Transverse colon (tissue), 4 donors: ENCODE data around the gene PRKCB. TPM values are rescaled to one million over a fixed set of nuclear protein-coding genes. Genes with fewer than 3 reads are reported as not detected.
"Not testable (repeated sequence)": the region's sequence is repeated elsewhere in the genome, so short reads cannot be mapped to it uniquely, and the experiment has no call there.

ENCODE experiments used
- DNase-seq: peaks from one replicate; pipeline ENCODE4 v3.0.0-alpha.2; 2019
- H3K27ac ChIP-seq, 4 donors: fragments of 200-600 bp; sonication (generic); 2 replicates each; pipeline ENCODE4 v1.5.1; 2016 to 2018; ENCODE audit warnings: inconsistent platforms in 4 of 4
- H3K27me3 ChIP-seq: fragments of 200-600 bp; sonication (generic); 2 replicates; pipeline ENCODE4 v1.5.1; 2017; ENCODE audit warnings: inconsistent platforms
- H3K36me3 ChIP-seq, 4 donors: fragments of 200-600 bp; sonication (generic); 2 replicates each; pipeline ENCODE4 v1.5.1; 2017 to 2019; ENCODE audit warnings: inconsistent platforms in 4 of 4
- H3K4me1 ChIP-seq, 4 donors: fragments of 200-600 bp; sonication (generic); 2 replicates each; pipeline ENCODE4 v1.5.1; 2017 to 2020; ENCODE audit warnings: inconsistent platforms in 4 of 4
- H3K4me3 ChIP-seq, 4 donors: fragments of 200-600 bp; sonication (generic); 1 replicate in 1 of 4; 2 replicates in 3 of 4; pipeline versions ENCODE4 v1.5.1 to v1.6.1; 2017 to 2019; ENCODE audit warnings: inconsistent platforms in 4 of 4
- H3K9me3 ChIP-seq, 2 donors: fragments of 200-600 bp; sonication (generic); 2 replicates each; pipeline ENCODE4 v1.5.1; 2017 to 2019; ENCODE audit warnings: inconsistent platforms in 2 of 2
- CTCF ChIP-seq, 5 experiments: fragments of 200-600 bp in 3 of 5; fragments of 450-650 bp in 2 of 5; sonication (generic) in 3 of 5; IDR thresholded peaks; 1 replicate in 2 of 5; 2 replicates in 3 of 5; pipeline ENCODE4 v1.5.1; 2016 to 2017; ENCODE audit warnings: antibody characterized with exemption in 5 of 5, inconsistent platforms in 3 of 5, mild to moderate bottlenecking in 2 of 5, moderate library complexity in 1 of 5
- EP300 ChIP-seq: sonication (generic); formaldehyde crosslinking; IDR thresholded peaks from one replicate; pipeline ENCODE4 v1.6.1; 2017; ENCODE audit warnings: antibody characterized with exemption, low read depth
- POLR2A ChIP-seq: fragments of 450-650 bp; IDR thresholded peaks from one replicate; pipeline ENCODE4 v1.6.1; 2016; ENCODE audit warnings: antibody characterized with exemption, mild to moderate bottlenecking, moderate library complexity
- POLR2AphosphoS5 ChIP-seq, 3 donors: sonication (generic); formaldehyde crosslinking; IDR thresholded peaks; one replicate each; pipeline ENCODE4 v1.6.1; 2016; ENCODE audit warnings: antibody characterized with exemption in 3 of 3
- WGBS, 2 donors: methylation state at CpG; one replicate each; pipeline ENCODE4 v1.1.5; 2018; ENCODE audit warnings: low coverage in 1 of 2; 5-methylcytosine and 5-hydroxymethylcytosine counted together
- in situ Hi-C, 4 donors: fragments of 200-750 bp; cut with MboI; loops; one replicate each; pipeline versions ENCODE4 v1.15.0 to v1.15.1; 2017; ENCODE audit warnings: low sequenced_read_pairs in 3 of 4, low pct_ligation_motif_present in 1 of 4, low pct_unique_long_range_greater_than_20kb in 1 of 4
- intact Hi-C: fragments of 100-400 bp; cut with DNase I; formaldehyde crosslinking; loops from one replicate; pipeline ENCODE4 v1.15.1; 2023; ENCODE audit warnings: low total_unique reads
- total RNA-seq, 4 donors: library from RNA; depleted of rRNA; stranded (reverse); fragments of >200 nt; gene quantifications; one replicate each; pipeline ENCODE4 v1.1.0, GENCODE V29; 2016

Gene PRKCB
- total RNA-seq, 4 donors from 2014 or later, result 9.0 to 28.3 (median 15.2) TPM

DNA sequence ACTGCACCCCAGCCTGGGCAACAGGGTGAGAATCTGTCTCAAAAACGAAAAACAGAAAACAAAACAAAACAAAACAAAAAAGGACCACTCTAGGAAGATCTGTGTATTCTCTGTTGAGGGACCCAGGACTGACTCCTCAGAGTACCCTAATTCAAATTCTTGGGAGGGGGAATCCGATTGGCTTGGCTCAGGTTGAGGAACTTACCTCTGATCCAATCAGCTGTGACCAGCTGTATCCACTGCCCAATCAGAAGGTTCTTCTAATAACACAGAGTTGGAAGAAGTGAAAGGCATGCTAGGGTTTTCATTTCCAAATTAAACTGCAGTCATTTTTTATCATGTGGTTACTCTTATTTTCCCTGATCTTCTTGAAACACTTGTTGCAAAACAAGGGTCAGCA, 314.5 kb downstream of the PRKCB start:
- DNase-seq, result no peak
- TF ChIP-seq POLR2A (no peak), CTCF (IDR thresholded peaks at IDR 0.05) (no peak), POLR2AphosphoS5 (IDR thresholded peaks at IDR 0.05) (no peak), EP300 (no peak)
- no peak overlapping the region for H3K27ac ChIP-seq
- H3K4me3 ChIP-seq, result no peak overlapping the region
- intact Hi-C loops, result no loop called here
- WGBS, 2 donors, result 70 to 73% methylated on average over 2 of the region's 2 CpGs
- in situ Hi-C loops, result no loop called here
- H3K27me3 ChIP-seq, result no peaks in the 10 kb centered on the region
- H3K4me1 ChIP-seq, result no peaks in the 10 kb centered on the region
- H3K36me3 ChIP-seq, result no peaks in the 10 kb centered on the region
- no peaks in the 10 kb centered on the region for H3K9me3 ChIP-seq

DNA sequence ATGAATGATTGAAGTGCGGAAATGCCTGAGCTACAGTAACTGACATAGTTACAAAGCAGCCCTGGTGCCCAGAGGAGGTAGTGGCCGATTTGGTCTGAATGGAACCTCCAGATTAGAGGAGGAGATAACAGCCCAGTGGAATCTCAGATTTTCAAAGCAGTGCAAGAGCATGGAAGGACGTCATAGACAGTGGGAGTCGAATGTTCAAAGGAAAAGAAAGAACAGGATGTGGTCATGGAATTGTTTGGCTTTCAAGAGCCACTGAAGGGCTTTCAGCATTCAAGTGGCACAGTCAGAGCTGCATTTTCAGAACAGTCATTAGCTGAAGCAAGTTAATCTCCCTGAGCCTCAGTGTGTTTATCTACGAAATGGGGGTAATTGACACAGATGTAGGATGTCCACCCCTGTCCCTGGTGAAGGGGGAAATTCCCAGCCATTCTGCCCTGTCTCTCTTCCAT, 315.7 kb downstream of the PRKCB start:
- no peaks in the 10 kb centered on the region for H3K4me1 ChIP-seq
- H3K4me3 ChIP-seq, result no peak overlapping the region
- H3K36me3 ChIP-seq, result no peaks in the 10 kb centered on the region
- no peaks in the 10 kb centered on the region for H3K27me3 ChIP-seq
- TF ChIP-seq CTCF (IDR thresholded peaks at IDR 0.05) (no peak), POLR2A (no peak), POLR2AphosphoS5 (IDR thresholded peaks at IDR 0.05) (no peak), EP300 (no peak)
- no peak overlapping the region for H3K27ac ChIP-seq
- no peak for DNase-seq
- in situ Hi-C loops (no loop called here), intact Hi-C loops (no loop called here)
- H3K9me3 ChIP-seq, result no peaks in the 10 kb centered on the region
- WGBS, 2 donors, result 49 to 54% methylated on average over 5 of the region's 5 CpGs

- H3K4me1 ChIP-seq, H3K36me3 ChIP-seq, H3K9me3 ChIP-seq, H3K27me3 ChIP-seq, DNase-seq, intact Hi-C loops, H3K4me3 ChIP-seq, in situ Hi-C loops: not testable (repeated sequence)
- H3K27ac ChIP-seq, result peak overlapping the region in 1 of 4 donors; percentile 20
- 68 to 79% methylated on average over 5 to 10 of the region's 10 CpGs for WGBS, 2 donors
These were observed 316.3 kb downstream of the PRKCB start for GRCh38 chr16:24152048-24152447.

GRCh38 chr16:24152826-24153225, 317.0 kb downstream of the PRKCB start:
- no peaks in the 10 kb centered on the region for H3K36me3 ChIP-seq
- DNase-seq, result no peak
- intact Hi-C loops (no loop called here), in situ Hi-C loops (no loop called here)
- 67% methylated on average over 1 of the region's 1 CpG; no CpG with 5 or more reads in 1 of the 2 donors for WGBS, 2 donors
- H3K9me3 ChIP-seq, result no peaks in the 10 kb centered on the region
- H3K27ac ChIP-seq, result peak overlapping the region in 1 of 4 donors; percentile 20
- H3K4me1 ChIP-seq, result no peaks in the 10 kb centered on the region
- TF ChIP-seq CTCF (IDR thresholded peaks at IDR 0.05) (no peak), EP300 (no peak), POLR2A (no peak), POLR2AphosphoS5 (IDR thresholded peaks at IDR 0.05) (no peak)
- H3K27me3 ChIP-seq, result no peaks in the 10 kb centered on the region
- no peak overlapping the region for H3K4me3 ChIP-seq

DNA sequence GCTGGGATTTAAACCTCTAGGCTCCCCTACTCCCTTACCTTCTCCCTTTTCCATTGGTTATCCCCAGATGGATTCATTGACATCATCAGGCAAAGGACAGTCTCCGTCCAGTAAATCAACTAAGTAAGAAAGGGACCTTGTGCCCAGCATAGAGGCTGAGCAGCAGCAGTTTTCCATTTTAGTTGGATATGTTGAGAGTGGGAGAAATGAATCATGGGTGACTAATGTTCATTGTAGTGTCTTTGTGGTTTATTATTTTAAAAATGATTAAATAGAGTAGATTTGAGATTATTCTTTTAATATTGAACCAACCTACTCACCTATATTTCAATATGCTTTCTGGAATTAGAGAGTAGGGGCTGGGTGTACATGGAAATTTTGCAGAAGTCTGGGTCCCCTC, 321.0 kb downstream of the PRKCB start:
- WGBS, 2 donors, result 80 to 85% methylated on average over 1 of the region's 1 CpG
- intact Hi-C loops, result no loop called here

More for the DNA sequence above, 321.0 kb downstream of the PRKCB start:
- H3K27ac ChIP-seq, result no peak overlapping the region
- H3K4me1 ChIP-seq, result no peaks in the 10 kb centered on the region
- no peaks in the 10 kb centered on the region for H3K36me3 ChIP-seq
- no peak for DNase-seq
- H3K27me3 ChIP-seq, result no peaks in the 10 kb centered on the region
- no peak overlapping the region for H3K4me3 ChIP-seq
- H3K9me3 ChIP-seq, result no peaks in the 10 kb centered on the region
- no peak for TF ChIP-seq POLR2A
- no peak for TF ChIP-seq POLR2AphosphoS5 (IDR thresholded peaks at IDR 0.05)
- TF ChIP-seq EP300, result no peak
- in situ Hi-C loops, result no loop called here
